K562 (cell line): Measurements from ENCODE around the gene POLR1A. TPM values are rescaled to one million over a fixed set of nuclear protein-coding genes. Genes with fewer than 3 reads are reported as not detected.

Experiments
- FOXA1 ChIP-seq: fragments of 450-650 bp; IDR thresholded peaks from 2 replicates; pipeline ENCODE4 v1.6.1; 2016; ENCODE audit warnings: mild to moderate bottlenecking, borderline replicate concordance
- HDAC6 ChIP-seq: IDR thresholded peaks from 2 replicates; pipeline ENCODE4 v1.6.1; 2012; ENCODE audit warnings: low read depth, mild to moderate bottlenecking, control low read depth, inconsistent platforms, low read length, moderate library complexity
- HNRNPK ChIP-seq: fragments of 200-400 bp; formaldehyde crosslinking; IDR thresholded peaks from one replicate; pipeline ENCODE4 v1.6.1; 2018; ENCODE audit warnings: mild to moderate bottlenecking, low read depth, low read length; ENCODE audit not compliant: poor library complexity, severe bottlenecking
- MAZ ChIP-seq, 2 experiments: fragments of 450-650 bp in 1 of 2; sonication (generic) in 1 of 2; formaldehyde crosslinking; IDR thresholded peaks in 1 of 2; conservative IDR thresholded peaks in 1 of 2; 2 replicates each; pipeline versions ENCODE4 v1.4.0 to v1.5.0; 2020; ENCODE audit warnings: mild to moderate bottlenecking in 1 of 2, missing genetic modification reagents in 1 of 2
- NBN ChIP-seq: fragments of 450-650 bp; IDR thresholded peaks from 2 replicates; pipeline ENCODE4 v1.6.1; 2016; ENCODE audit warnings: low read depth, mild to moderate bottlenecking
- NFATC3 ChIP-seq: fragments of 450-650 bp; IDR thresholded peaks from 2 replicates; pipeline ENCODE4 v1.6.1; 2017; ENCODE audit warnings: mild to moderate bottlenecking
- POLR2A ChIP-seq: fragments of 450-650 bp; conservative IDR thresholded peaks from 2 replicates; pipeline ENCODE4 v1.6.1; 2016
- SIX5 ChIP-seq, 2 experiments: IDR thresholded peaks; 2 replicates each; pipeline ENCODE4 v1.6.1; 2011; ENCODE audit warnings: low read length in 2 of 2, borderline replicate concordance in 1 of 2, low read depth in 1 of 2, mild to moderate bottlenecking in 1 of 2, moderate library complexity in 1 of 2; ENCODE audit not compliant: insufficient read depth in 1 of 2
- TAF9B ChIP-seq: fragments of 450-650 bp; IDR thresholded peaks from 2 replicates; pipeline ENCODE4 v1.6.1; 2018; ENCODE audit warnings: mild to moderate bottlenecking; ENCODE audit not compliant: partially characterized antibody
- ZNF197 ChIP-seq: fragments of 200-800 bp; sonication (Bioruptor generic); IDR thresholded peaks from 2 replicates; pipeline ENCODE4 v1.6.1; 2016; ENCODE audit warnings: low read depth, missing genetic modification characterization, missing compliant biosample characterization
- ZNF696 ChIP-seq: fragments of 250-450 bp; sonication (Bioruptor Pico); conservative IDR thresholded peaks from 2 replicates; pipeline ENCODE4 v1.4.0; 2020; ENCODE audit warnings: mild to moderate bottlenecking, moderate library complexity
- polyA plus RNA-seq, 8 experiments: library from polyadenylated mRNA; depleted of rRNA in 4 of 8; stranded (reverse) in 5 of 8; unstranded in 3 of 8; fragments of >200 nt; fragmentation: Nextera tagmentation in 2 of 8; fragmentation: Illumina TruSeq in 1 of 8; extraction: Ambion mirVana in 2 of 8; extraction: Trizol in 1 of 8; gene quantifications; 2 replicates each; pipeline versions ENCODE4 v1.2.1 to v1.2.3, GENCODE V29; 2011 to 2014; ENCODE audit warnings: inconsistent platforms in 1 of 8, missing spikeins in 1 of 8
- total RNA-seq, 7 experiments: library from RNA; depleted of rRNA in 6 of 7; stranded (reverse); fragments of >200 nt in 6 of 7; fragmentation: Illumina TruSeq in 2 of 7; extraction: Trizol in 2 of 7; gene quantifications; 2 replicates each; pipeline versions ENCODE4 v1.2.1 to v1.2.3, GENCODE V29; 2011 to 2021; ENCODE audit warnings: low replicate concordance in 1 of 7
- TF ChIP-seq, protein P1 (sequence below), 2 experiments: fragments of 150-350 bp in 1 of 2; IDR thresholded peaks; 2 replicates each; pipeline ENCODE4 v1.6.1; 2012 to 2016; ENCODE audit warnings: low read depth in 2 of 2, low read length in 2 of 2, mild to moderate bottlenecking in 1 of 2, moderate library complexity in 1 of 2
- TF ChIP-seq, protein P2 (sequence below): fragments of 150-350 bp; conservative IDR thresholded peaks from 2 replicates; pipeline ENCODE4 v1.6.1; 2014; ENCODE audit warnings: low read length
- TF ChIP-seq, protein P3 (sequence below): sonication (generic); formaldehyde crosslinking; IDR thresholded peaks from 2 replicates; pipeline ENCODE4 v1.8.0; 2022; ENCODE audit warnings: mild to moderate bottlenecking, low read depth, missing genetic modification reagents

Gene POLR1A
- total and polyA plus RNA-seq, 9 of the 15 experiments (the other 6 are each of a cell fraction or from before 2014, with no cell fraction given): 3.0 to 72.1 (median 21.8) TPM

DNA sequence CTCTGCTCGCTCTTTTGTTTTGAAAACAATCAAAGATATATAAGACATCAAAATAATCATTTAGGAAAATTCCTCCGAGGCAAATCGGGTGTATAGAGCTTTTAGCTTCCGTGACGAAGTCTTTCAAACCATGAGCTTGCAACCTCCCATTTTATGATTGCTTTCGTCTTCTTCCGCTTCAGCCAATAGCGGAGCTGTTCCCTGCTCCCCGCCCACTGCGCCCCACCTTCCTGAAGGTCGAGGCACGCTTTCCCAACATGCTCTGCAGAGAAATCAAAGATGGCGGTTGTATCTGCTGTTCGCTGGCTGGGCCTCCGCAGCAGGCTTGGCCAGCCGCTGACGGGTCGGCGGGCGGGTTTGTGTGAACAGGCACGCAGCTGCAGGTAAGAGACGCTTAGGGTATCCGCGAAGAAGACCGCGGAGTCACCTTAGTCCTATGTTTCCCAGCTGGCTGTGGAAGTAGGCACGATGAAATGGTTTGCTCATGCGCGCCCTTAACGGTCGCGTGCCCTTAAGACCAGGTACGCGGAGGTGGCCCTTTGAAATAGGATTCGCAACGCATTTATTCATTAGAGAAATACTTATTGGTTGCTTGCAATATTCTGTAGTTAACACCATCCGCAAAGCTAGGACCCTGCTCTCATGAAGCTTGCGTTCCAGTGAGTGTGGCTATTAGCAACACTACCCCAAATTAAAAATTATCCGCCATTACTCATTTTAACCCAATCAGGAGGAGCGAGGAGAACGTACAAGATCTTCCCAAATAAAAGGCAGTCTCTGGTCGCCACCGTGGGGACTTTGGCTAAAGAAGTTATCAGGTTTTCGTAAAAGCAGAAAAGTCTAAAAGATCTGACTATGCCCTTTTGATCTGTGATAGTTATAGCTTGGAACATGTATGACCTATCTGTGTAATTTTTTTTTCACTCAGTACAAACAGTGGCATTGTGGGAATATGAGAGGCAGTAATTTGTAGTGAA lies 571 bp upstream of the POLR1A start, which contains the start of gene PTCD3 (continued):
- TF ChIP-seq, protein P1, sequence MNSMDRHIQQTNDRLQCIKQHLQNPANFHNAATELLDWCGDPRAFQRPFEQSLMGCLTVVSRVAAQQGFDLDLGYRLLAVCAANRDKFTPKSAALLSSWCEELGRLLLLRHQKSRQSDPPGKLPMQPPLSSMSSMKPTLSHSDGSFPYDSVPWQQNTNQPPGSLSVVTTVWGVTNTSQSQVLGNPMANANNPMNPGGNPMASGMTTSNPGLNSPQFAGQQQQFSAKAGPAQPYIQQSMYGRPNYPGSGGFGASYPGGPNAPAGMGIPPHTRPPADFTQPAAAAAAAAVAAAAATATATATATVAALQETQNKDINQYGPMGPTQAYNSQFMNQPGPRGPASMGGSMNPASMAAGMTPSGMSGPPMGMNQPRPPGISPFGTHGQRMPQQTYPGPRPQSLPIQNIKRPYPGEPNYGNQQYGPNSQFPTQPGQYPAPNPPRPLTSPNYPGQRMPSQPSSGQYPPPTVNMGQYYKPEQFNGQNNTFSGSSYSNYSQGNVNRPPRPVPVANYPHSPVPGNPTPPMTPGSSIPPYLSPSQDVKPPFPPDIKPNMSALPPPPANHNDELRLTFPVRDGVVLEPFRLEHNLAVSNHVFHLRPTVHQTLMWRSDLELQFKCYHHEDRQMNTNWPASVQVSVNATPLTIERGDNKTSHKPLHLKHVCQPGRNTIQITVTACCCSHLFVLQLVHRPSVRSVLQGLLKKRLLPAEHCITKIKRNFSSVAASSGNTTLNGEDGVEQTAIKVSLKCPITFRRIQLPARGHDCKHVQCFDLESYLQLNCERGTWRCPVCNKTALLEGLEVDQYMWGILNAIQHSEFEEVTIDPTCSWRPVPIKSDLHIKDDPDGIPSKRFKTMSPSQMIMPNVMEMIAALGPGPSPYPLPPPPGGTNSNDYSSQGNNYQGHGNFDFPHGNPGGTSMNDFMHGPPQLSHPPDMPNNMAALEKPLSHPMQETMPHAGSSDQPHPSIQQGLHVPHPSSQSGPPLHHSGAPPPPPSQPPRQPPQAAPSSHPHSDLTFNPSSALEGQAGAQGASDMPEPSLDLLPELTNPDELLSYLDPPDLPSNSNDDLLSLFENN (IDR thresholded peaks at IDR 0.05; ENCODE audit: low read depth in 2 of 2, low read length in 2 of 2): peak in 1 of 2 experiments; percentile 79; a peak in 2 of 4 replicates
- TF ChIP-seq, protein P2, sequence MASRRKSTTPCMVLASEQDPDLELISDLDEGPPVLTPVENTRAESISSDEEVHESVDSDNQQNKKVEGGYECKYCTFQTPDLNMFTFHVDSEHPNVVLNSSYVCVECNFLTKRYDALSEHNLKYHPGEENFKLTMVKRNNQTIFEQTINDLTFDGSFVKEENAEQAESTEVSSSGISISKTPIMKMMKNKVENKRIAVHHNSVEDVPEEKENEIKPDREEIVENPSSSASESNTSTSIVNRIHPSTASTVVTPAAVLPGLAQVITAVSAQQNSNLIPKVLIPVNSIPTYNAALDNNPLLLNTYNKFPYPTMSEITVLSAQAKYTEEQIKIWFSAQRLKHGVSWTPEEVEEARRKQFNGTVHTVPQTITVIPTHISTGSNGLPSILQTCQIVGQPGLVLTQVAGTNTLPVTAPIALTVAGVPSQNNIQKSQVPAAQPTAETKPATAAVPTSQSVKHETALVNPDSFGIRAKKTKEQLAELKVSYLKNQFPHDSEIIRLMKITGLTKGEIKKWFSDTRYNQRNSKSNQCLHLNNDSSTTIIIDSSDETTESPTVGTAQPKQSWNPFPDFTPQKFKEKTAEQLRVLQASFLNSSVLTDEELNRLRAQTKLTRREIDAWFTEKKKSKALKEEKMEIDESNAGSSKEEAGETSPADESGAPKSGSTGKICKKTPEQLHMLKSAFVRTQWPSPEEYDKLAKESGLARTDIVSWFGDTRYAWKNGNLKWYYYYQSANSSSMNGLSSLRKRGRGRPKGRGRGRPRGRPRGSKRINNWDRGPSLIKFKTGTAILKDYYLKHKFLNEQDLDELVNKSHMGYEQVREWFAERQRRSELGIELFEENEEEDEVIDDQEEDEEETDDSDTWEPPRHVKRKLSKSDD: 0 out of 2 replicates have a peak, but pooled peaks have one; percentile 27
- TF ChIP-seq, protein P3, sequence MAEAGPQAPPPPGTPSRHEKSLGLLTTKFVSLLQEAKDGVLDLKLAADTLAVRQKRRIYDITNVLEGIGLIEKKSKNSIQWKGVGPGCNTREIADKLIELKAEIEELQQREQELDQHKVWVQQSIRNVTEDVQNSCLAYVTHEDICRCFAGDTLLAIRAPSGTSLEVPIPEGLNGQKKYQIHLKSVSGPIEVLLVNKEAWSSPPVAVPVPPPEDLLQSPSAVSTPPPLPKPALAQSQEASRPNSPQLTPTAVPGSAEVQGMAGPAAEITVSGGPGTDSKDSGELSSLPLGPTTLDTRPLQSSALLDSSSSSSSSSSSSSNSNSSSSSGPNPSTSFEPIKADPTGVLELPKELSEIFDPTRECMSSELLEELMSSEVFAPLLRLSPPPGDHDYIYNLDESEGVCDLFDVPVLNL: 0 out of 2 replicates have a peak, but pooled peaks have one; percentile 37
- TF ChIP-seq TAF9B: peak; percentile 96
- TF ChIP-seq HNRNPK: no peak
- no peak for TF ChIP-seq ZNF197
- TF ChIP-seq NBN: 0 out of 2 replicates have a peak, but pooled peaks have one; percentile 46
- peak in 1 of 2 experiments; percentile 74; a peak in 3 of 4 replicates for TF ChIP-seq MAZ (CRISPR knock-in tag; conservative IDR thresholded peaks at IDR 0.05 in 1 of 2, IDR thresholded peaks at IDR 0.05 in 1 of 2)
- TF ChIP-seq ZNF696 (CRISPR knock-in tag): no peak
- TF ChIP-seq NFATC3: 0 out of 2 replicates have a peak, but pooled peaks have one; percentile 35
- no peak for TF ChIP-seq FOXA1
- TF ChIP-seq HDAC6: 0 out of 2 replicates have a peak, but pooled peaks have one; percentile 37
- peak; percentile 98 for TF ChIP-seq POLR2A
- peak; percentile 24 to 62; a peak in 2 of 4 replicates for TF ChIP-seq SIX5 (IDR thresholded peaks at IDR 0.05; ENCODE audit: borderline replicate concordance in 1 of 2, insufficient read depth in 1 of 2, low read depth in 1 of 2, low read length in 2 of 2)
